ENCODE data around the gene IL5. TPM values are rescaled to one million over a fixed set of nuclear protein-coding genes. Genes with fewer than 3 reads are reported as not detected.

The IL5 gene
- total RNA-seq = not detected in 2 replicates

GRCh38 chr5:132543472-132544201, at the start of gene IL5:
Gene IL5, minus strand, starts transcription at chr5:132543522. Its CDS starts 44 bp downstream, at chr5:132543478.

GRCh38 chr5:132556763-132557477, 13.6 kb upstream of the IL5 start, which contains the start of gene RAD50:
Gene RAD50, plus strand, starts transcription at chr5:132556977. Its CDS starts 348 bp downstream, at chr5:132557325.

Other genes with a start within 250 kb of the IL5 start
- 4.9 and 5.0 TPM in 2 replicates for gene SLC22A4, start 249.1 kb downstream of the IL5 start, total RNA-seq
- 2.0 and 5.3 TPM in 2 replicates for gene SLC22A5, start 173.8 kb downstream of the IL5 start, total RNA-seq
- gene IRF1, start 52.7 kb downstream of the IL5 start, total RNA-seq = 17.0 and 22.7 TPM in 2 replicates
- gene RAD50, start 13.5 kb upstream of the IL5 start, total RNA-seq = 12.4 and 17.3 TPM in 2 replicates
- not detected in 2 replicates for gene IL13, start 114.7 kb upstream of the IL5 start, total RNA-seq
- gene IL4, start 130.5 kb upstream of the IL5 start, total RNA-seq = not detected in 2 replicates
- 7.5 and 9.1 TPM in 2 replicates for gene KIF3A, start 194.0 kb upstream of the IL5 start, total RNA-seq
- gene CCNI2, start 203.9 kb upstream of the IL5 start, total RNA-seq = under 0.01 TPM in 1 of 2 replicates, not detected in the other
- 47.9 and 48.3 TPM in 2 replicates for gene SEPTIN8, start 233.7 kb upstream of the IL5 start, total RNA-seq